Endothelial cell of umbilical vein (primary cell): ENCODE measurements around the gene ZNF423. TPM values are rescaled to one million over a fixed set of nuclear protein-coding genes. Genes with fewer than 3 reads are reported as not detected.
A peak's percentile ranks its signal among the peaks of the same experiment; 100 is the strongest.

Source experiments
- BruUV-seq: library from RNA; stranded (reverse); fragments of 400-500 nt; replicated peaks from 2 replicates; lab custom pipeline; 2021; lab: Mats Ljungman, UMichigan
- CTCF ChIA-PET: fragments of 300-600, 350-600 bp; sonication (Branson Sonifier 250); formaldehyde crosslinking; loops from one replicate; lab custom pipeline; 2021; ENCODE audit warnings: antibody characterized with exemption, inconsistent platforms; lab: Charles Lee
- POLR2A ChIA-PET: fragments of 300-600, 350-600 bp; sonication (Branson Sonifier 250); formaldehyde crosslinking; loops from one replicate; lab custom pipeline; 2021; ENCODE audit warnings: antibody characterized with exemption, inconsistent platforms; lab: Charles Lee
- DNase-seq: peaks from one replicate; pipeline ENCODE4 v3.0.0-alpha.2; 2011; ENCODE audit warnings: low read depth, low spot score
- FAIRE-seq: peaks from 2 replicates; lab custom pipeline; 2011; peaks lifted over from hg19 to GRCh38; lab: Jason Lieb, UNC
- H2AFZ ChIP-seq: 2 replicates; pipeline ENCODE4 v1.6.0; 2012; ENCODE audit warnings: low read depth, low read length, control low read depth, inconsistent platforms
- H3K27ac ChIP-seq: 2 replicates; pipeline ENCODE4 v1.5.1; 2011; ENCODE audit warnings: low read depth, mild to moderate bottlenecking, control low read depth, low read length, moderate library complexity; ENCODE audit not compliant: insufficient read depth
- H3K27me3 ChIP-seq, 2 experiments: 2 replicates each; pipeline versions ENCODE4 v1.6.0 to v1.6.1; 2011; ENCODE audit warnings: low read length in 2 of 2, mixed read lengths in 1 of 2; ENCODE audit not compliant: control insufficient read depth in 2 of 2, insufficient read depth in 2 of 2
- H3K36me3 ChIP-seq, 2 experiments: 2 replicates in 1 of 2; 3 replicates in 1 of 2; pipeline ENCODE4 v1.5.1; 2011; ENCODE audit warnings: low read length in 2 of 2, mild to moderate bottlenecking in 1 of 2, moderate library complexity in 1 of 2; ENCODE audit not compliant: control insufficient read depth in 2 of 2, insufficient read depth in 2 of 2; ENCODE audit errors: extremely low read depth in 1 of 2
- H3K4me1 ChIP-seq: 3 replicates; pipeline ENCODE4 v1.5.1; 2011; ENCODE audit warnings: mild to moderate bottlenecking, low read length; ENCODE audit not compliant: control insufficient read depth, insufficient read depth; ENCODE audit errors: extremely low read depth
- H3K4me2 ChIP-seq: 2 replicates; pipeline ENCODE4 v1.6.1; 2011; ENCODE audit warnings: low read length, control low read depth, mixed read lengths; ENCODE audit not compliant: insufficient read depth
- H3K4me3 ChIP-seq, 3 experiments: fragments of 200-600 bp in 1 of 3; sonication (generic), shearing (Covaris generic) in 1 of 3; replicated peaks in 1 of 3; 2 replicates each; pipeline ENCODE4 v1.5.1; 2011 to 2016; ENCODE audit warnings: control low read depth in 3 of 3, low read length in 3 of 3, mild to moderate bottlenecking in 2 of 3, inconsistent platforms in 1 of 3, low read depth in 1 of 3, moderate library complexity in 1 of 3; ENCODE audit not compliant: insufficient read depth in 1 of 3
- H3K79me2 ChIP-seq: 2 replicates; pipeline ENCODE4 v1.6.0; 2012; ENCODE audit warnings: low read length, inconsistent platforms; ENCODE audit not compliant: control insufficient read depth, insufficient read depth
- H3K9ac ChIP-seq: replicated peaks from 2 replicates; pipeline ENCODE3; 2011; ENCODE audit warnings: low read length, control low read depth; ENCODE audit not compliant: insufficient read depth; ENCODE audit errors: extremely low read depth
- H3K9me1 ChIP-seq: replicated peaks from 3 replicates; pipeline ENCODE4 v1.6.0; 2011; ENCODE audit warnings: mild to moderate bottlenecking, low read length; ENCODE audit not compliant: control insufficient read depth, insufficient read depth; ENCODE audit errors: extremely low read depth
- H3K9me3 ChIP-seq: replicated peaks from 2 replicates; pipeline ENCODE4 v1.5.1; 2012; ENCODE audit warnings: low read length, inconsistent platforms; ENCODE audit not compliant: control insufficient read depth, insufficient read depth
- H4K20me1 ChIP-seq: replicated peaks from 2 replicates; pipeline ENCODE3; 2011; ENCODE audit warnings: mild to moderate bottlenecking, low read length; ENCODE audit not compliant: control insufficient read depth, insufficient read depth; ENCODE audit errors: extremely low read depth
- CTCF ChIP-seq, 2 donors: IDR thresholded peaks; 1 replicate in 1 of 2; 2 replicates in 1 of 2; pipeline ENCODE4 v1.5.1; 2011; ENCODE audit warnings: low read length in 2 of 2, mild to moderate bottlenecking in 2 of 2, moderate library complexity in 2 of 2, control low read depth in 1 of 2, inconsistent platforms in 1 of 2, low read depth in 1 of 2; ENCODE audit not compliant: insufficient read depth in 1 of 2; ENCODE audit errors: extremely low read depth in 1 of 2
- FOS ChIP-seq: IDR thresholded peaks from 2 replicates; pipeline ENCODE4 v1.6.1; 2011; ENCODE audit warnings: mild to moderate bottlenecking, low read length, moderate library complexity, borderline replicate concordance; ENCODE audit not compliant: insufficient read depth
- GATA2 ChIP-seq: IDR thresholded peaks from 2 replicates; pipeline ENCODE4 v1.7.0; 2011; ENCODE audit warnings: low read depth, mild to moderate bottlenecking, moderate library complexity, mixed read lengths, low read length; ENCODE audit not compliant: insufficient read length, insufficient read depth
- JUN ChIP-seq: IDR thresholded peaks from 2 replicates; pipeline ENCODE4 v1.6.1; 2011; ENCODE audit warnings: borderline replicate concordance, low read depth; ENCODE audit not compliant: insufficient read length, insufficient read depth
- POLR2A ChIP-seq: IDR thresholded peaks from 2 replicates; pipeline ENCODE4 v1.6.1; 2012; ENCODE audit warnings: low read depth, mild to moderate bottlenecking, control low read depth, low read length
- POLR2AphosphoS5 ChIP-seq: IDR thresholded peaks from 2 replicates; pipeline ENCODE4 v1.6.1; 2012; ENCODE audit warnings: low read depth, mild to moderate bottlenecking, control low read depth, low read length, moderate library complexity; ENCODE audit not compliant: insufficient read depth
- dilution Hi-C: fragments of 300-500 bp; cut with MboI; formaldehyde crosslinking; loops from one replicate; pipeline ENCODE4 v1.15.0; 2019; ENCODE audit warnings: low sequenced_read_pairs; ENCODE audit not compliant: extremely low pct_ligation_motif_present
- intact Hi-C: fragments of 100-400 bp; cut with micrococcal nuclease; formaldehyde crosslinking; loops from one replicate; pipeline ENCODE4 v1.10.0; 2022
- polyA plus RNA-seq, 4 experiments: library from polyadenylated mRNA; depleted of rRNA in 3 of 4; stranded (reverse) in 3 of 4; unstranded in 1 of 4; fragments of >200 nt; gene quantifications; 2 replicates each; pipeline versions ENCODE4 v1.2.1 to v1.2.3, GENCODE V29; 2011 to 2012; ENCODE audit warnings: missing spikeins in 1 of 4
- total RNA-seq: library from RNA; stranded (reverse); gene quantifications from 2 replicates; pipeline ENCODE4 v1.2.3, GENCODE V29; 2021

Gene ZNF423
- total and polyA plus RNA-seq, 2 donors (not counting 3 experiments of a cell fraction or from before 2014, with no cell fraction given): 2.2 to 8.1 TPM

GRCh38 chr16:49644145-49644463, 211.8 kb downstream of the ZNF423 start:
- FAIRE-seq (no peak), DNase-seq (no peak)
- Histone ChIP-seq H4K20me1 (no peaks in the 10 kb centered on the region), H3K9me1 (no peaks in the 10 kb centered on the region), H3K79me2 (no peaks in the 10 kb centered on the region), H3K27ac (peak overlapping the region; percentile 59), H3K4me1 (peaks cover 23% of the 10 kb centered on the region), H3K4me2 (peak overlapping the region; percentile 37), H3K36me3 (no peaks in the 10 kb centered on the region), H3K4me3 (no peak overlapping the region), H3K9me3 (no peaks in the 10 kb centered on the region), H3K9ac (peak overlapping the region; percentile 10), H3K27me3 (no peaks in the 10 kb centered on the region), H2AFZ (peak overlapping the region; percentile 50)
- intact Hi-C loops (loop anchor here (1.0 kb wide), 1 partner anchor 213 kb away; no protein-coding TSS in a partner anchor), dilution Hi-C loops (no loop called here)
- TF ChIP-seq POLR2A (no peak), CTCF (IDR thresholded peaks at IDR 0.05; ENCODE audit: extremely low read depth in 1 of 2, insufficient read depth in 1 of 2, low read depth in 1 of 2, low read length in 2 of 2) (peak in 1 of 2 donors; percentile 19)
- POLR2A ChIA-PET: no interaction called here
- no TSS peak for BruUV-seq
- CTCF ChIA-PET: interaction anchor here (1.3 to 1.4 kb wide), 3 partner anchors 51 to 232 kb away, joined by 4 to 5 read pairs (median 4); no protein-coding TSS in a partner anchor

- dilution Hi-C loops: no loop called here
- peaks cover 25% of the 10 kb centered on the region for H3K4me1 ChIP-seq
- DNase-seq (peak; percentile 90), FAIRE-seq (peak; percentile 91)
- peak overlapping the region; percentile 59 for H3K27ac ChIP-seq
- TF ChIP-seq JUN (peak; percentile 60), GATA2 (peak; percentile 60), POLR2A (no peak), FOS (peak; percentile 78), POLR2AphosphoS5 (peak; percentile 57)
- peak overlapping the region; percentile 10 for H3K9ac ChIP-seq
- no peaks in the 10 kb centered on the region for H3K9me3 ChIP-seq
- H3K27me3 ChIP-seq: no peaks in the 10 kb centered on the region
- H3K4me2 ChIP-seq: peak overlapping the region; percentile 37
- no peaks in the 10 kb centered on the region for H3K79me2 ChIP-seq
- peak overlapping the region; percentile 50 for H2AFZ ChIP-seq
- no peak overlapping the region for H3K4me3 ChIP-seq
- no peaks in the 10 kb centered on the region for H3K36me3 ChIP-seq
- H4K20me1 ChIP-seq: no peaks in the 10 kb centered on the region
- no peaks in the 10 kb centered on the region for H3K9me1 ChIP-seq
- BruUV-seq: no TSS peak
- ChIA-PET CTCF (interaction anchor here (1.3 to 1.4 kb wide), 2 partner anchors 87 to 233 kb away, joined by 4 to 5 read pairs; no protein-coding TSS in a partner anchor), POLR2A (no interaction called here)
- intact Hi-C loops: loop anchor here (1.0 to 2.0 kb wide), 4 partner anchors 19 to 214 kb away; no protein-coding TSS in a partner anchor
Measured at GRCh38 chr16:49643429-49644144, 212.3 kb downstream of the ZNF423 start.
